ENCODE data around the gene PRLR. TPM values are rescaled to one million over a fixed set of nuclear protein-coding genes. Genes with fewer than 3 reads are reported as not detected.

The PRLR gene
- total RNA-seq, 1 donor from 2014 or later, result not detected

DNA sequence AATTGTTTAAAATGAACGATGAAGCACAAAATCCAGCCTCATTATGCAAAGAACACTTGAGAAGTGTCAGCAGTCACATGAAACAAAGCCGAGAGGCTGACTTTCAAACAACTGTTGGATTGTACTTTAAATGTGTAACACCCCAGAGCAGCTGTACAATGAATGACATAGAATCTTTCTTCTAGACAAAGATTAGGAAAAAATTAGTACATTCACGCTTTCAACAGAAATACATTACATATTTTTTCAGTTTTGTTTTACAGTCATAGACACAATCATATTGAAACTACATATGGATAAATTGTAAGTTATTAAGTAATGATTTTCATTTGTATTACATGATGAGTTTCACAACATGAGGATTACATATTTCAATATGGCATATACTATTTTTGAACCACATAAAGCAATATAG, 171.9 kb downstream of the PRLR start:
- Histone ChIP-seq H3K4me3 (ENCODE audit: low read depth, low read length) (no peak overlapping the region), H3K36me3 (ENCODE audit: control insufficient read depth, insufficient read depth, low read length) (no peaks in the 10 kb centered on the region), H3K27me3 (ENCODE audit: control insufficient read depth, insufficient read depth, low read length) (no peaks in the 10 kb centered on the region)
- no peak for FAIRE-seq
- no peak for DNase-seq (ENCODE audit: low read depth)
- TF ChIP-seq, protein P1, sequence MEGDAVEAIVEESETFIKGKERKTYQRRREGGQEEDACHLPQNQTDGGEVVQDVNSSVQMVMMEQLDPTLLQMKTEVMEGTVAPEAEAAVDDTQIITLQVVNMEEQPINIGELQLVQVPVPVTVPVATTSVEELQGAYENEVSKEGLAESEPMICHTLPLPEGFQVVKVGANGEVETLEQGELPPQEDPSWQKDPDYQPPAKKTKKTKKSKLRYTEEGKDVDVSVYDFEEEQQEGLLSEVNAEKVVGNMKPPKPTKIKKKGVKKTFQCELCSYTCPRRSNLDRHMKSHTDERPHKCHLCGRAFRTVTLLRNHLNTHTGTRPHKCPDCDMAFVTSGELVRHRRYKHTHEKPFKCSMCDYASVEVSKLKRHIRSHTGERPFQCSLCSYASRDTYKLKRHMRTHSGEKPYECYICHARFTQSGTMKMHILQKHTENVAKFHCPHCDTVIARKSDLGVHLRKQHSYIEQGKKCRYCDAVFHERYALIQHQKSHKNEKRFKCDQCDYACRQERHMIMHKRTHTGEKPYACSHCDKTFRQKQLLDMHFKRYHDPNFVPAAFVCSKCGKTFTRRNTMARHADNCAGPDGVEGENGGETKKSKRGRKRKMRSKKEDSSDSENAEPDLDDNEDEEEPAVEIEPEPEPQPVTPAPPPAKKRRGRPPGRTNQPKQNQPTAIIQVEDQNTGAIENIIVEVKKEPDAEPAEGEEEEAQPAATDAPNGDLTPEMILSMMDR (IDR thresholded peaks at IDR 0.05; ENCODE audit: insufficient read depth, low read length, severe bottlenecking), result no peak

DNA sequence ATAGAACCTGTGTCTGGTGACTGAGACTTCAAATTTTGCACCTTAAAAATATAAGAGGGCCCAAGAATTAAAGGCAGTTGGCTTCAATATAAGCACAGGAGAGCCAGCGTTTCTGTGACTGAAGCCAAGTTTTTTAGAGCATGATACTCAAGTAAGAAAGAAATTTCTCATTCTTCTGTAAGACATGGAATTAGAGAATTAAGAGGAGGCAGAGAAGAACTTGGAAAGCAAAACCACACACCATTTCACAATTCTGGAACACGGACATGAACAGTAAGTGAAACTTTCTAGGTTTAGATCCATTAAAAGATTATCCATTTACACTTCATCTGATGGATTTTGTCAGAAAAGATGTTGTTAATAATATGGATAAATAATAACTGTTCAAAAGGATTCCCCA, 173.6 kb downstream of the PRLR start:
- TF ChIP-seq, protein P1 (IDR thresholded peaks at IDR 0.05; ENCODE audit: insufficient read depth, low read length, severe bottlenecking), result no peak
- FAIRE-seq (no peak), DNase-seq (ENCODE audit: low read depth) (no peak)
- H3K36me3 ChIP-seq (ENCODE audit: control insufficient read depth, insufficient read depth, low read length), result no peaks in the 10 kb centered on the region
- no peaks in the 10 kb centered on the region for H3K27me3 ChIP-seq (ENCODE audit: control insufficient read depth, insufficient read depth, low read length)
- no peak overlapping the region for H3K4me3 ChIP-seq (ENCODE audit: low read depth, low read length)

DNA sequence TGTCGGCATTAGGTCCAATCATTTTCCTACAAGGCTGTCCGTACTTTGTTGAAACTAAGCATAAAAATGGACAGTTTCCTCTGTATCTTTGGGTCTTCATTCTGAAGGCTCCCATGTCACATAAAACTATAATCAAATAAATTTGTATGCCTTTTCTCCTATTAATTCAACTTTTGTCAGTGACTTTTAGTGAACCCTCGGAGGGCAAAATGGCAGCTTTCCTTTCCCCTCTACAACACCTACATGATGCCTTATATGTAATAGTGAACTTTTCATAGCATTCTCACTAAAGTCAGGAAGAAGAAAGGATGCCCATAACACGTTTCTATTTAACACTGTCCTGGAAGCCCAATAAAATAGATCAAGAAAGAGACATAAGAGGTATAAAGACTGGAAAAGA, 177.4 kb downstream of the PRLR start:
- no peaks in the 10 kb centered on the region for H3K27me3 ChIP-seq (ENCODE audit: control insufficient read depth, insufficient read depth, low read length)
- FAIRE-seq, result no peak

DNA sequence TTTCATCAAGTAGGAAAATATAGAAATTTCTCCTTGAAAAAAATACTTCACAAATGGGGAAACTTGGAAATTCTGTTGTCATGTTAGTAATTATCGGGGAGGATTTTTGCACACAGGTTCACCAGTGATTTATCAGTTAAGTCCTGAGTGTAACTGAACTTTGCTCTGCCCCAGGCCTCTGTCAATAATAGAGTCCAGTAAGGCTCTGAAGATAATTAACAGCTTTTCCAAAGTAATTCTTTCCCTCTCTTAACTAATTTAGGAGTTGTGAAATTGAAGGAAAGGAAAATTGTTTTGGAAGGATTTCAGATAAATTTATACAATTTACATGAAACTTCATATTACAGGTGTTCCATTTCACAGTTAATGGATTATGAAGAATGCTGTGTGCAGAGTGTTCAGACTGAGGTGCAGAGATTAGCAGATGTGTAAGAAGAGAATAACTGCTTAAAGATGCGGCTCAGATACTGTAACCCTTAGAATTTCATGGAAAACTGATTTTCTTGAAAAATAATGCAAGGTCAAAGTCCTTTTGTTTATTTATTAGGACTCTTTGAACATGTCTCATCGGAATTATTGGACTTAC, 179.7 kb downstream of the PRLR start:
- TF ChIP-seq, protein P1 (IDR thresholded peaks at IDR 0.05; ENCODE audit: insufficient read depth, low read length, severe bottlenecking), result no peak
- H3K4me3 ChIP-seq (ENCODE audit: low read depth, low read length), result no peak overlapping the region
- H3K27me3 ChIP-seq (ENCODE audit: control insufficient read depth, insufficient read depth, low read length), result no peaks in the 10 kb centered on the region
- FAIRE-seq (no peak), DNase-seq (ENCODE audit: low read depth) (no peak)
- no peaks in the 10 kb centered on the region for H3K36me3 ChIP-seq (ENCODE audit: control insufficient read depth, insufficient read depth, low read length)

More for the DNA sequence above, 177.4 kb downstream of the PRLR start:
- Histone ChIP-seq H3K36me3 (ENCODE audit: control insufficient read depth, insufficient read depth, low read length) (no peaks in the 10 kb centered on the region), H3K4me3 (ENCODE audit: low read depth, low read length) (no peak overlapping the region)
- TF ChIP-seq, protein P1 (IDR thresholded peaks at IDR 0.05; ENCODE audit: insufficient read depth, low read length, severe bottlenecking), result no peak
- no peak for DNase-seq (ENCODE audit: low read depth)

DNA sequence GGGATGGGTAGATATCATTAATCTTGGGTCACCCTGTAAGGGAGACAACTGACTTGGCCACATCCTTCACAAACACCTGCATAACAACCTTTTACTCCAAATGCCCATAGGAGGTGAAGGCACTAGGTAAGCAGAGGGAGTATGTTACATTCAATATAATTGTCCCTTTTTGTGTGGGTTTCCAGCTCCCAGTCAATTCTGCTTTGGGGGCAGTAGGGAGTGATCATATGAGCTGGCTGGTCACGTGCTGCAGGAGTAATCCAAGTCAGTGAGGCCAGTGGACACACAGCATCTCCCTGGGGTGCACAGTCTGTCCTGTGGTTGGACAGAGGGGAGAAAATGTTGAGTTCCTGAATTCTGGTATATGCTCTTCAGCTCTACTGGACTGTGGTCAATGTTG, 181.4 kb downstream of the PRLR start:
- FAIRE-seq (no peak), DNase-seq (ENCODE audit: low read depth) (no peak)
- TF ChIP-seq, protein P1 (IDR thresholded peaks at IDR 0.05; ENCODE audit: insufficient read depth, low read length, severe bottlenecking), result no peak
- H3K4me3 ChIP-seq (ENCODE audit: low read depth, low read length), result no peak overlapping the region
- H3K36me3 ChIP-seq (ENCODE audit: control insufficient read depth, insufficient read depth, low read length), result no peaks in the 10 kb centered on the region
- no peaks in the 10 kb centered on the region for H3K27me3 ChIP-seq (ENCODE audit: control insufficient read depth, insufficient read depth, low read length)

DNA sequence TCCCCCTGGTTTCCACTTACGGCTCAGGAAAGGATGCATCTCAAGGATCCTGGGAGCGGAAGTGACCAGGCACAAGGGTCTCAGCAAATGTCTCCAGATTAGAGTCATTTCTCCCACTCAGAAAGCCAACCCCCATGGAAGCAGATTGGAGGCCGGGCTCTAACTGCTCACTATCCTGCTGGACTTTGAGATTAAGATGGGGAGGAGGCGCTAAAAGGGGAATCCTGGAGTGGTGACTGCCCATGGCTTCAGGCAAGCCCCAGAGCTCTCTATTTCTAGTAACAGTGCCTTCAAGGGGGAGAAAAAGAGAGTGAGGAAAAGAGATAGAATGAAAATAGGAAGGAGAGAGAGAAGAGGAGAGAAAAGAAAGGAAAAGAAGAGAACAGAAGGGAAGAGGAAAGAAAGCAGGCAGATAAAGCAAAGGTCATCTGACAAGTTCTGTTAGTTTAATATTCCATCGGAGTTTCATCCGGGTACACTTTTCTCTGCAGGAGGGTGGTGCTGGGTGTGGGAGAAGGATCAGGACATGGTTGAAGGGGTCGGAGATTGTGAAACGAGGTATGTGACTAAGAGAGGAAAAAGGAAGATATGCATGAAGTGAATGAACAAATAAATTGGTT, 182.4 kb downstream of the PRLR start, which contains the start of gene AGXT2:
Gene AGXT2 (minus strand): TSS at position 165 of the 620 bp plus-strand sequence. CDS start 57 bp downstream, at position 108.
- no peak within 1 kb of the TSS for H3K4me3 ChIP-seq (ENCODE audit: low read depth, low read length)
- TF ChIP-seq, protein P1 (IDR thresholded peaks at IDR 0.05; ENCODE audit: insufficient read depth, low read length, severe bottlenecking), result no peak
- no peak for FAIRE-seq
- H3K27me3 ChIP-seq (ENCODE audit: control insufficient read depth, insufficient read depth, low read length), result no peaks in the 10 kb centered on the region
- H3K36me3 ChIP-seq (ENCODE audit: control insufficient read depth, insufficient read depth, low read length), result no peaks in the 10 kb centered on the region
- no peak for DNase-seq (ENCODE audit: low read depth)
